B cell (primary cell): Measurements from ENCODE around the gene DKC1.

Source experiments
- EZH2 ChIP-seq: IDR thresholded peaks from 2 replicates; pipeline ENCODE4 v1.6.1; 2012; ENCODE audit warnings: borderline replicate concordance, low read depth, mild to moderate bottlenecking, moderate library complexity, low read length; ENCODE audit not compliant: insufficient read depth, poor library complexity, severe bottlenecking
- TF ChIP-seq, protein P1 (sequence below): fragments of 200-600 bp; IDR thresholded peaks from one replicate; pipeline ENCODE4 v1.8.0; 2022; ENCODE audit warnings: antibody characterized with exemption, mild to moderate bottlenecking

DNA sequence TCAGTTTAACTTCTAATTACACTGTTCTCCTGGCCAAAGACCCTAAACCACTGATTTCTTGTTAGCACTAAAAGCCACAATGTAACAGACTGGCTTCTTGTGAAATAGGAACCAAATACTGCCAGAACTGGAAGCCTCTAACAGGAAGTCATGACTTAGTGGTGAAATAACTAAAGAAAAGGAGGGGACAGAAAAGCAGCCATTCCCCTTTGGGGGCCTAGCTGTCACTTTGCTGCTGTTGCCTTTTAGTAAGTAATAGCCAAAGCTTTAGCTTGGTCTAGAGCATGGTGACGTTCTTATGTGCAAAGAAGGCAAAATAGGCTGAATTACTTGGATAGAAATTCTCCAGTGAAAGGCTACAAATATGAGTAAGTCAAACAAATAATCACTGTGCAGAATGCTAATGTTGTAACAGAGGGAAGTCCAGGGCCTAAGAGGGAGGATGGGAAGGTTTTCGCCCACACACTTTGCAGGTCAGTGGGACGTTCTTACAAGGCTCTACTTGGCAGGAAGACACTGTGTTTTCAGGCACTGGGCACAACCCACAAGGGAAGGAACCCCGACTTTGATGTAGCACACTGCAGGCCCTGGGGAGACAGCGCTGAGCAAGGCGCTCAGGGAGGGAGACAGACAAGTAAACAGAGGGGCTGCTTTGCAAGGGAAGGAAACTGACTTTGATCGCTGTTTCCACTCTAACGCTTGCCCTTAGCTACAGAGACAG is 28.4 kb upstream of the DKC1 start:
- TF ChIP-seq, protein P1, sequence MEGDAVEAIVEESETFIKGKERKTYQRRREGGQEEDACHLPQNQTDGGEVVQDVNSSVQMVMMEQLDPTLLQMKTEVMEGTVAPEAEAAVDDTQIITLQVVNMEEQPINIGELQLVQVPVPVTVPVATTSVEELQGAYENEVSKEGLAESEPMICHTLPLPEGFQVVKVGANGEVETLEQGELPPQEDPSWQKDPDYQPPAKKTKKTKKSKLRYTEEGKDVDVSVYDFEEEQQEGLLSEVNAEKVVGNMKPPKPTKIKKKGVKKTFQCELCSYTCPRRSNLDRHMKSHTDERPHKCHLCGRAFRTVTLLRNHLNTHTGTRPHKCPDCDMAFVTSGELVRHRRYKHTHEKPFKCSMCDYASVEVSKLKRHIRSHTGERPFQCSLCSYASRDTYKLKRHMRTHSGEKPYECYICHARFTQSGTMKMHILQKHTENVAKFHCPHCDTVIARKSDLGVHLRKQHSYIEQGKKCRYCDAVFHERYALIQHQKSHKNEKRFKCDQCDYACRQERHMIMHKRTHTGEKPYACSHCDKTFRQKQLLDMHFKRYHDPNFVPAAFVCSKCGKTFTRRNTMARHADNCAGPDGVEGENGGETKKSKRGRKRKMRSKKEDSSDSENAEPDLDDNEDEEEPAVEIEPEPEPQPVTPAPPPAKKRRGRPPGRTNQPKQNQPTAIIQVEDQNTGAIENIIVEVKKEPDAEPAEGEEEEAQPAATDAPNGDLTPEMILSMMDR: no peak
- TF ChIP-seq EZH2: no peak
